ENCODE data around the gene FBP2.
A peak's percentile ranks its signal among the peaks of the same experiment; 100 is the strongest.
"Not testable (repeated sequence)": the region's sequence is repeated elsewhere in the genome, so short reads cannot be mapped to it uniquely, and the experiment has no call there.

FBP2 gene

GRCh38 chr9:94603259-94604160 lies 9.9 kb upstream of the FBP2 start:
- peak; percentile 79 to 80 for DNase-seq

- no peak for DNase-seq
Observed at GRCh38 chr9:94602666-94603065, 9.0 kb upstream of the FBP2 start.

GRCh38 chr9:94600715-94601114 lies 7.1 kb upstream of the FBP2 start:
- DNase-seq: no peak

GRCh38 chr9:94600258-94600657 lies 6.6 kb upstream of the FBP2 start:
- DNase-seq: no peak

- no peak for DNase-seq
Observed at GRCh38 chr9:94599102-94599501, 5.5 kb upstream of the FBP2 start.

GRCh38 chr9:94592683-94593082 lies 941 bp downstream of the FBP2 start:
- not testable (repeated sequence) for DNase-seq

- DNase-seq: no peak
Observed at GRCh38 chr9:94591876-94592275, 1.7 kb downstream of the FBP2 start.

GRCh38 chr9:94591046-94591545 lies 2.5 kb downstream of the FBP2 start:
- DNase-seq: not testable (repeated sequence)

GRCh38 chr9:94588681-94589080 lies 4.9 kb downstream of the FBP2 start:
- DNase-seq: no peak

- no peak for DNase-seq
Observed at GRCh38 chr9:94586814-94587213, 6.8 kb downstream of the FBP2 start.

- no peak for DNase-seq
Observed at GRCh38 chr9:94586316-94586715, 7.3 kb downstream of the FBP2 start.

- no peak for DNase-seq
Observed at GRCh38 chr9:94584555-94584954, 9.1 kb downstream of the FBP2 start.

GRCh38 chr9:94581728-94582127 lies 11.9 kb downstream of the FBP2 start:
- DNase-seq: no peak

GRCh38 chr9:94577571-94577970 lies 16.1 kb downstream of the FBP2 start:
- no peak for DNase-seq

GRCh38 chr9:94577036-94577435 lies 16.6 kb downstream of the FBP2 start:
- no peak for DNase-seq

GRCh38 chr9:94576131-94576530 lies 17.5 kb downstream of the FBP2 start:
- DNase-seq: no peak

- no peak for DNase-seq
Observed at GRCh38 chr9:94568972-94569712, 24.5 kb downstream of the FBP2 start.

- DNase-seq: no peak
Observed at GRCh38 chr9:94568250-94568889, 25.3 kb downstream of the FBP2 start.

GRCh38 chr9:94567271-94567670 lies 26.4 kb downstream of the FBP2 start:
- DNase-seq: no peak

- DNase-seq: no peak
Observed at GRCh38 chr9:94566550-94566949, 27.1 kb downstream of the FBP2 start.

GRCh38 chr9:94564279-94564678 lies 29.3 kb downstream of the FBP2 start:
- not testable (repeated sequence) for DNase-seq

- no peak for DNase-seq
Observed at GRCh38 chr9:94563548-94563947, 30.1 kb downstream of the FBP2 start.

- no peak for DNase-seq
Observed at GRCh38 chr9:94560237-94560636, 33.4 kb downstream of the FBP2 start.

All from stimulated activated CD4-positive, alpha-beta T cell treated with anti-CD3 and anti-CD28 coated beads, Interleukin-2, amount 100 ng/mL, for 24 hours (primary cell).